ENCODE results near the gene NOL4L.
A peak's percentile ranks its signal among the peaks of the same experiment; 100 is the strongest.

Gene NOL4L

GRCh38 chr20:32480371-32481241 is 104.5 kb downstream of the NOL4L start:
- H3K4me3 ChIP-seq (ENCODE audit: low read length), result peak overlapping the region; percentile 78
- no peak for TF ChIP-seq CTCF (conservative IDR thresholded peaks at IDR 0.05; ENCODE audit: low read depth, low read length)
- DNase-seq (ENCODE audit: low read depth), result no peak

DNA sequence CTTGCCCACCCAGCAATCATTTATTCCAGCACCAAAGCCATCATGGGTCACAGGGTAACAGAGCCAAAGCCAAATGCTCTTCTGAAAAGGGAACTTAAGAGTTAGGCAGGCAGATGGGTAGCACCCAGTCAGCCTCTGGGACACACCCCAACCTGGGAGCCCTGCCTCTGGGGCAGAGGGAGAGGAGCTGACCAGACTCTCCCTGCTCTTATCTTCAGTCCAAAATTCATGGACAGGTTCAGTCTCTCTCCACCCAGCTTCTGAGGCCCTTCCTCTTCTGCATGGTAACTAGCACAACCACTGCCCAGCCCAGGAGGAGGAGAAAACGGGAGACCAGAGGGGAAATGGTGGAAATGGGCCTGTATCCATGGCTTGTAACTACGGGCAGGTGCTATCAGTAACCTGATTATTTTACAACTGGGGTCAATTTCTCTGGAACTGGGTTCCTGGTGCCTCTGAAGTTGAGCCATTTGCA is 105.4 kb downstream of the NOL4L start:
- no peak for TF ChIP-seq CTCF (conservative IDR thresholded peaks at IDR 0.05; ENCODE audit: low read depth, low read length)
- no peak for DNase-seq (ENCODE audit: low read depth)
- no peak overlapping the region for H3K4me3 ChIP-seq (ENCODE audit: low read length)

DNA sequence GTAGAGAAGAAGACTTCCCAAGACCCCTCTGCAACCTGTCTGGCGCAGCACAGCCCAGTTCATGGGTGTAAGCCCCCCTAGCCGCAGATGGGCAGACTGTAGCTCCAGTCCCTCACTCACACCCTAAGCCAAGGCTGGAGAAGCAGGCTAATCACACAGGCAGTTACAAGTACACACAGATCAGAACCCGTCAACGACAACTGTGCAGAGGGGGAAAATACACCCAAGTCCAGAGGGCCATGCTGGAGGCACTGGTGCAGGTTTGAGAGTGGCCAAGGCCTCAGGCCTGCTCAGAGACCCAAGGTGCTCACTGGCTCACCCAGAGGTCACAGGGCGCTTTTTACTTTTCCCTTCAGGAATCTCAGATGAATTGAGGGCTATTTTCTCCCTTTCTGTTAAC is 106.1 kb downstream of the NOL4L start:
- no peak overlapping the region for H3K4me3 ChIP-seq (ENCODE audit: low read length)
- TF ChIP-seq CTCF (conservative IDR thresholded peaks at IDR 0.05; ENCODE audit: low read depth, low read length), result no peak
- no peak for DNase-seq (ENCODE audit: low read depth)

GRCh38 chr20:32478576-32478975 is 106.6 kb downstream of the NOL4L start:
- no peak for TF ChIP-seq CTCF (conservative IDR thresholded peaks at IDR 0.05; ENCODE audit: low read depth, low read length)
- DNase-seq (ENCODE audit: low read depth), result no peak
- H3K4me3 ChIP-seq (ENCODE audit: low read length), result no peak overlapping the region

DNA sequence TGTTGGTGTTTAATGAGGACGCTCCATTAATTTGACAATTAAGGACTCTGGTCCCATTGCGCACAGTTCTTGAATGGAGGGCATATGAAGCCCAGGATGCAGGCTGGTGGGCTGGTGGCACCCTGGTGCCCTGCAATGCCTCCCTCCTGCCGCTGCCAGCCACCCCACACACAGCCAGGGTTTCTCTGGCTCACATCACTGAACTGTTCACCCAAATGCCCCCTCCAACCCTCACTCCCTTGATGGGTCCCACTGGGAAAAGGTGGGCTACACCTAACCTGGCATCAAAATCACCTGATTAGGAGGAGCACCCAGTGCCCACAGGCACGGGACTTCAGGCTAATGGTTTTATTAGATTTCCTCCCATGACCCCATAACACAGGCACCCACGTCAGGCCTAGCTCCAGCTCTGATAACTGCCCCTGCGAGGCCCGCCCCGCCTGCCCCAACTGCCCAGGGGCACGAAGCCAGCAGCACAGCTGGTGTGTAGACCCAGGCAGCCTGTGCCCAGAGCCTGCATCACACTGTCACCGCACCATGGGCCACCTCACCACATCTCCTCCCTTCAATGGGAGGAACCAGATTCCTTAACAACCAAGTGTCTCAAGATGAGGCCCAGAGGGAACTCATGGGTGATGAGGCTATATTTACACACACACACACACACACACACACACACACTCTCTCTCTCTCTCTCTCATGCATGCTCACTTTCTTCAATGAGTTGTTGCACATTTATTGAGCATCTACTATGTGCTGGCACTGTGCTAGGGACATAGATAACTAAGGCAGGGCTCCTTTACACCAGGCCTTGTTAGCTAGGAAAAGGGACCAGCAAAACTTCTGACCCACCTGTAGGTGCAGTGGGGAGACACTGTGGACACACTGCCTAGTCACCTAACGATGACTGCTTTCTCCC is 107.3 kb downstream of the NOL4L start:
- no peak for DNase-seq (ENCODE audit: low read depth)
- no peak for TF ChIP-seq CTCF (conservative IDR thresholded peaks at IDR 0.05; ENCODE audit: low read depth, low read length)
- H3K4me3 ChIP-seq (ENCODE audit: low read length), result no peak overlapping the region

DNA sequence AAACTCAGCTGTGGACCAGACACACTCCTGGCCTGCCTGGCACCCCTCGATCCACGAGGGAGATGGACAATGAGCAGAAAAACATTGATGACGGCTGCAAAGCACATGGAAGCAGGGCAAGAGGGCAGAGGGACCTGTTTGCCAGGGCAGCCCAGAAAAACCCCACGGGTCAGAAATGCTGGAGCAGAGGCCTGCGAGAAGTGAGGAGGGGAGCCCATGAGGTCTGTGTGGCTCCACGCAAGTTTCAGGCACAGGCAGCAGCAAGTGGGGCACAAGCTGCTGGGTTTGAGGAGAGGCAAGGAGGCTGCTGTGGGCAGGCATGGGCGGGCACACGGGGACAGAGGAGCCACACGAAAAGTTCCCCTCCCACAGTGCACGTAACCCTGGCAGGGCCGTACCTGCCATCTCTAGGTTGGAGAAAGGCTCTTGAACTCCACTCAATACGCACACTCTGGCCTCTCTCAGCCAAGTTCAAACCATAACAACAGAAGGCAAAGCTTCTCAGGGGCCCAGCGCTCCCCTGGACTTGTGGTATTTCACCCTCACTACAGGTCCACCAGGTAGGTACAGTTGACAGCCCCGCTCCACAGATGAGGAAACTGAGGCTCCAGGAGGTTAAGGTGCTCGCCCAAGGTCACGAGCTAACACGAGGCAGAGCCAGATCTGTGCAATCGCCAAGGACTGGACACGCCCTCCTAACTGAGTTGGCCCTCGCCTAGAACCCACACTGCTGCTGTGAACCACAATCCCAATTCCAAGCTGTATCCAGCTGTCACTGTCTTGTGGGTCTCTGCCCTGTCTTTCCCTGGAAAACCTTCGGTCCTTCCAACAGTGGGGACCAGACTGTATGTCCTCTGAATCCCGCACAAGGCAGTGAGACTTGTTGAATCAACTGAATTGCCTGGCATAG is 108.2 kb downstream of the NOL4L start:
- no peak for TF ChIP-seq CTCF (conservative IDR thresholded peaks at IDR 0.05; ENCODE audit: low read depth, low read length)
- DNase-seq (ENCODE audit: low read depth), result no peak
- no peak overlapping the region for H3K4me3 ChIP-seq (ENCODE audit: low read length)
